Liver (tissue), 3 donors: ENCODE results near the gene KDM1B.

Experiments used
- CTCF ChIP-seq: fragments of 150-350 bp; IDR thresholded peaks from 2 replicates; pipeline ENCODE4 v1.5.1; 2017; ENCODE audit warnings: improper control_type of control experiment, low read depth, low read length; ENCODE audit not compliant: missing input control
- EGR1 ChIP-seq, 2 donors: IDR thresholded peaks; 2 replicates each; pipeline ENCODE4 v1.6.1; 2016 to 2018; ENCODE audit warnings: antibody characterized with exemption in 2 of 2, low read depth in 2 of 2
- HNF4G ChIP-seq: IDR thresholded peaks from 2 replicates; pipeline ENCODE4 v1.6.1; 2016; ENCODE audit warnings: antibody characterized with exemption
- RAD21 ChIP-seq, 2 donors: IDR thresholded peaks; 2 replicates each; pipeline ENCODE4 v1.6.1; 2016; ENCODE audit warnings: antibody characterized with exemption in 2 of 2, mild to moderate bottlenecking in 2 of 2
- RXRA ChIP-seq, 2 donors: IDR thresholded peaks; 2 replicates each; pipeline ENCODE4 v1.6.1; 2017 to 2018; ENCODE audit warnings: antibody characterized with exemption in 2 of 2, mild to moderate bottlenecking in 1 of 2
- TAF1 ChIP-seq: conservative IDR thresholded peaks from 2 replicates; pipeline ENCODE4 v1.6.1; 2016; ENCODE audit warnings: antibody characterized with exemption, mild to moderate bottlenecking
- donor health status: healthy.
- donor health status: healthy.

- no peak for TF ChIP-seq RAD21 (IDR thresholded peaks at IDR 0.05)
- TF ChIP-seq CTCF: no peak
- no peak for TF ChIP-seq EGR1 (IDR thresholded peaks at IDR 0.05; ENCODE audit: low read depth in 2 of 2)
- no peak for TF ChIP-seq RXRA (IDR thresholded peaks at IDR 0.05)
- TF ChIP-seq HNF4G: no peak
- no peak for TF ChIP-seq TAF1
Measured at GRCh38 chr6:18166312-18167036, 11.3 kb downstream of the KDM1B start.
